ENCODE measurements around the gene CHGA. TPM values are rescaled to one million over a fixed set of nuclear protein-coding genes. Genes with fewer than 3 reads are reported as not detected.

The CHGA gene
- total and polyA plus RNA-seq, 2 of the 13 experiments (the other 11 are each of a cell fraction or from before 2014, with no cell fraction given), result not detected

GRCh38 chr14:92877757-92878431 lies 45.1 kb upstream of the CHGA start (continued):
- TF ChIP-seq ZBTB26 (CRISPR knock-in tag; IDR thresholded peaks at IDR 0.05; ENCODE audit: borderline replicate concordance), result no peak
- peak; percentile 31; the same call in 1 of the 2 replicates for TF ChIP-seq ZNF501 (CRISPR knock-in tag; IDR thresholded peaks at IDR 0.05)
- no peak for TF ChIP-seq EHMT2 (IDR thresholded peaks at IDR 0.05; ENCODE audit: borderline replicate concordance, low read depth, low read length)
- no peak for TF ChIP-seq HOXA5 (CRISPR knock-in tag; IDR thresholded peaks at IDR 0.05)
- TF ChIP-seq SNAI1 (CRISPR knock-in tag; IDR thresholded peaks at IDR 0.05; ENCODE audit: borderline replicate concordance), result no peak
- TF ChIP-seq FOXP4 (CRISPR knock-in tag; IDR thresholded peaks at IDR 0.05), result peak; percentile 66
- no peak for TF ChIP-seq KLF11 (CRISPR knock-in tag; IDR thresholded peaks at IDR 0.05)
- TF ChIP-seq ERF (CRISPR knock-in tag; IDR thresholded peaks at IDR 0.05), result no peak
- no peak for TF ChIP-seq MXI1 (IDR thresholded peaks at IDR 0.05; ENCODE audit: borderline replicate concordance, low read depth, low read length)
- TF ChIP-seq ZNF704 (CRISPR knock-in tag; IDR thresholded peaks at IDR 0.05; ENCODE audit: borderline replicate concordance), result no peak
- no peak for TF ChIP-seq SP5 (CRISPR knock-in tag; IDR thresholded peaks at IDR 0.05; ENCODE audit: borderline replicate concordance, low read depth)
- no peak for TF ChIP-seq XBP1 (CRISPR knock-in tag; IDR thresholded peaks at IDR 0.05)
- TF ChIP-seq ZNF251 (CRISPR knock-in tag; IDR thresholded peaks at IDR 0.05), result no peak
- TF ChIP-seq ZNF33A (CRISPR knock-in tag; IDR thresholded peaks at IDR 0.05; ENCODE audit: borderline replicate concordance), result no peak
- no peak for TF ChIP-seq AGO1 (IDR thresholded peaks at IDR 0.05; ENCODE audit: low read depth, low read length, poor library complexity, severe bottlenecking)
- no peak for TF ChIP-seq ZUFSP (CRISPR knock-in tag; IDR thresholded peaks at IDR 0.05; ENCODE audit: borderline replicate concordance)
- TF ChIP-seq ZNF850 (CRISPR knock-in tag; conservative IDR thresholded peaks at IDR 0.05), result no peak
- no peak for TF ChIP-seq PBX2 (CRISPR knock-in tag; IDR thresholded peaks at IDR 0.05)
- no peak for TF ChIP-seq HNRNPL (IDR thresholded peaks at IDR 0.05; ENCODE audit: low read depth, low read length)
- no peak for TF ChIP-seq REXO4 (CRISPR knock-in tag; IDR thresholded peaks at IDR 0.05; ENCODE audit: borderline replicate concordance)
- no peak for TF ChIP-seq DRAP1 (CRISPR knock-in tag; IDR thresholded peaks at IDR 0.05)
- TF ChIP-seq GATA4 (IDR thresholded peaks at IDR 0.05; ENCODE audit: borderline replicate concordance, low read depth), result no peak
